HG03558 (cell line): Measurements from ENCODE around the gene LY6G6D.

Experiments
- ATAC-seq: cut with Tn5 transposase; IDR thresholded peaks from one replicate; pipeline ENCODE4 v1.9.1; 2021; ENCODE audit warnings: moderate number of reproducible peaks; ENCODE audit not compliant: unreplicated experiment; ENCODE audit errors: extremely low read depth

Gene LY6G6D

GRCh38 chr6:31717499-31718222 is 2.5 kb downstream of the LY6G6D start:
- ATAC-seq, result no peak

DNA sequence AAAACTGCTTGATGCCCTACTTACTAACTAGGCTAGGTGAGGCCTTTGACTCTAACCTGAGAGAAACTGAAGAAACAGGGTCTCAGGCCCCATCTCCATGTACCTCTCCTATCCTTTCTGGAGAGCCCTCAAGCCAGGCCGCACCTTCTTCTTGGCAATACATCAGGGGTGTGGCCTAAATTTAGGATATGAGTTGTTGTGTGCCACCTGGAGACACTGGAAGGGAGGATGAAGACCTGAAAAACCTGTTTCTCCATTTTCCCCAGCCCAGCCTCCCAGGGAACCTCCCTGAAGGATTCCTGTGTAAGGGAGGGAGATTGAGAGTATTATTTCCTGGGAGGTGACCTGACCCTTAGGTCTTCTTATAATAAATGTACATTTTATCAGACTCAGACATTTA is 3.1 kb downstream of the LY6G6D start:
- no peak for ATAC-seq

DNA sequence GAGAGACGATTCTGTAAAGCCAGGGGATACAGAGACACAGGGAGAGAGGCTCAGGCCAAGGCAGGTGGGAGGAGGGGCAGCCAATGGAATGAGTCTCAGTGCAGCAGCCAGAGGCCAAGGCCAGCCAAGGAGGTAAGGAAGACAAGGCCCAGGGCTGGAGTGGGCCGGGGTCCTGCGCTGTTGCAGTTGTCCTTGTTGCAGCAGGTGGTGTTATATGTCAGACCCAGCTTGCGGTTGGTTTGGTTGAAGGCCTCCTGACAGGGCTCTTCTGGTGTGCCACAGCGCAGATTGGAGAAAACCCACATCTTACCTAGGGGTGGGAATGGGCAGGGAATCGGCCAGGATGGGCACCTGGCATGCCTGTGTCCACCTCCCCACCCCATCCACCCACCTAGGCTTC is 3.9 kb downstream of the LY6G6D start:
- no peak for ATAC-seq

- ATAC-seq, result no peak
These were observed 5.1 kb downstream of the LY6G6D start for GRCh38 chr6:31720196-31720770.

DNA sequence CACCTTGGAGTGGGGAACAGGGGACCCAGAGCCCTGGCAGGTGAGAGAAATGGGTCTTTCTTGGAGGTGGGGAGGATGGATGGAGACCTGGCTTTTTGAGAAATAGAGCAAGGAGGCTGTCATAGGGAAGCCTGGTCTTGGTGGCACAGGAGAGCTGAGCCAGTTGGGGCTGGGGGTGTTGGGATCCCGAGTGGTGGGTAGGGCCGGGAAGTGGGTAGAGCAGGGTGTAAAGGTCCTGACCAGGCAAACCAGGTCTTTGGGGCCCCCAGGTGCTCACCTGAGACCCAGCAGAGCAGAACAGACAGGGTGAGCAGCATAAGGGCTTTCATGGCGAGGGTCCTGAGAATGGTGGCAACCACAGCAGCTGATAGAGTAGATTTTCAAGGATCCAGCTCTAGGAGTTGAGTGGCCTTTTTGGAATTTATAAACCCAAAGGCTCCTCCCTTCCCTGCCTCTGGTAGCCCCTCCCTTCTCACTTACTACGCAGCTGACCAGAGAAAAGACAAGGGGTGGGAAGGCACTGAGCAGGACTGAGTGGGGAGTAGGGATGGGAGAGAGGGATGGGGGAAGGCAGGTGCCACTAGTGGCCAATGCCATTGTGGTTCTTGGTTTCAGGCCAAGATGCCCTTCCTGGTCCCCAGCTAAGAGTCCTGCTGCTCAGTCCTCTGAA is 6.3 kb downstream of the LY6G6D start, which contains the start of gene LY6G6C:
LY6G6C (minus strand) TSS at position 396 of the 670 bp plus-strand sequence; CDS start at position 329, 67 bp downstream.
- ATAC-seq, result no peak

GRCh38 chr6:31722173-31722572 is 7.0 kb downstream of the LY6G6D start:
- no peak for ATAC-seq

DNA sequence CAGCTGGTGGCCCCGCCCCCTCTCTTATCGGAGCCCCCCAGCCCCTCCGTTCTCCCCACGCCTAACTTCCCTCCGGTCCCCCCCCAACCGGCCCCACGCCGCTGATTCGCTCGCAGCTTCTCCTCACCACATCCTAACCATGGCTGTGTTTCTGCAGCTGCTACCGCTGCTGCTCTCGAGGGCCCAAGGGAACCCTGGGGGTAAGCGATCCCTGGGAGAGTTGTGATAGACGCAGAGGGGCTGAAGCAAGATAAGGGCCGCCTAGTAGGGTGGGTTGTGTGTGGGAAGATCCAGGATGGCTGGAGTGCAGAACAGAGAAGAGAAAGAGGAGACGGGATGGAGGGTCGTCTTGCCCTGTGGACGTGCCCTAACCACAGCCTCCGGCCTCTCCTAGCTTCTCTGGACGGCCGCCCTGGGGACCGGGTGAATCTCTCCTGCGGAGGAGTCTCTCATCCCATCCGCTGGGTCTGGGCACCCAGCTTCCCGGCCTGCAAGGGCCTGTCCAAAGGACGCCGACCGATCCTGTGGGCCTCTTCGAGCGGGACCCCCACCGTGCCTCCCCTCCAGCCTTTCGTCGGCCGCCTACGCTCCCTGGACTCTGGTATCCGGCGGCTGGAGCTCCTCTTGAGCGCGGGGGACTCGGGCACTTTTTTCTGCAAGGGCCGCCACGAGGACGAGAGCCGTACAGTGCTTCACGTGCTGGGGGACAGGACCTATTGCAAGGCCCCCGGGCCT is 8.3 kb downstream of the LY6G6D start, which contains the start of gene MPIG6B:
MPIG6B (plus strand) TSS at position 129 of the 735 bp plus-strand sequence; CDS start at position 140, 11 bp downstream.
- ATAC-seq, result no peak

DNA sequence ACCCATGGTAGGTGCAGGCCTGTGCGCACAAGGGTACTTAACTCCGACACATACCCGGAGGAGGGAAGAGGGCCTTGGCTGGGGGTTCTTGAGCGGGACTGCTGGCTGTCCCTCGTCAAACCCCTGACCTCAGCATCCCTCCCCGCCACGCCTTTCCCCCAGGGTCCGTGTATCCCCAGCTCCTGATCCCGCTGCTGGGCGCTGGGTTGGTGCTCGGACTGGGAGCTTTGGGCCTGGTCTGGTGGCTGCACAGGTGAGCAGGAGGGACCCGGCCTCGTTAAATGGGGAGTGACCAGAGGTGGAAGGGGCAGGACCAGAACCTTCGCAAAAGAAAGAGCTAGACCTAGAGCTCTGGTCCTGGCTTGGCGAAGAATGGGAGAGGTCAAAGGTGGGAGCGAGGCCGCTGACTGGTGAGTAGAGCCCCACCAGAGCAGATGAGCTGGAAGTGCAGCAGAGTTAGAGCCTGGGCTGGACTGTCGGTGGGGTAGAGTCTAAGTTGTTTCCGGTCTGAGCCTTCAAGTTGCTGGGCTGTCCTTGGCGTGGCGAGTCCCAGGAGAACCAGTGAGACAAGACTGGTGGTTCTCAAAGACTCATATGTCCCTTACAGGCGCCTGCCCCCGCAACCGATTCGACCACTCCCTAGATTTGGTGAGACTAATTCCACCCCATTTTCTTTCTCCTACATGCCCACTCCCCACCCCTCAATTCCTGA is 9.0 kb downstream of the LY6G6D start:
- ATAC-seq, result no peak

GRCh38 chr6:31725502-31726350 is 10.6 kb downstream of the LY6G6D start:
- no peak for ATAC-seq

GRCh38 chr6:31727034-31727716 is 12.0 kb downstream of the LY6G6D start:
- ATAC-seq, result no peak

GRCh38 chr6:31727717-31728671 is 12.8 kb downstream of the LY6G6D start:
- ATAC-seq, result no peak

GRCh38 chr6:31728767-31729514 is 13.8 kb downstream of the LY6G6D start, which contains the start of gene DDAH2:
Gene DDAH2 (minus strand): TSS chr6:31729299. CDS start chr6:31729161, 138 bp downstream.
- ATAC-seq, result no peak

GRCh38 chr6:31729515-31729978 is 14.4 kb downstream of the LY6G6D start:
- no peak for ATAC-seq

GRCh38 chr6:31729979-31730630 is 15.0 kb downstream of the LY6G6D start:
- ATAC-seq, result no peak

DNA sequence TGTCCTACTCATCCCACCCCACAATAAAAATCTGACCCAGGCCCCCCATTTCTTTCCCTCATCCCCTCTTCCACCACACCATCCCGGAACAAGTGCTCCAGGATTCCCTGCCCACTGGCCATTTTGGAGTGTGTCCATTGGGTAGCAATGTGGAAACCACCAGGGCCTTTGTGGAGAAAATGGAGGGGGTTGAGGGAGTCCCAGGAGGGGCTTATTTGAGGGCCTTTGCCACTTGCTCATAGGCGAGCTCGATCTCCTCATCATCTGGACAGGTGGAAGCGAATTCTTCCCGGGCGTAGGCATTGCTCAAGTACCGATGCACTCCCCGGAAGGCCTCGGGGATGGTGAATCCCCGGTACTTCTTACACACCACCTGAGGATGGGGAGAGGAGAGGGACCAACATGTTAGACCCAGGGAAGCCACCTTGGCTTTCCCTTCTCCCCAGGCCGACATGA is 15.5 kb downstream of the LY6G6D start:
- ATAC-seq, result no peak

DNA sequence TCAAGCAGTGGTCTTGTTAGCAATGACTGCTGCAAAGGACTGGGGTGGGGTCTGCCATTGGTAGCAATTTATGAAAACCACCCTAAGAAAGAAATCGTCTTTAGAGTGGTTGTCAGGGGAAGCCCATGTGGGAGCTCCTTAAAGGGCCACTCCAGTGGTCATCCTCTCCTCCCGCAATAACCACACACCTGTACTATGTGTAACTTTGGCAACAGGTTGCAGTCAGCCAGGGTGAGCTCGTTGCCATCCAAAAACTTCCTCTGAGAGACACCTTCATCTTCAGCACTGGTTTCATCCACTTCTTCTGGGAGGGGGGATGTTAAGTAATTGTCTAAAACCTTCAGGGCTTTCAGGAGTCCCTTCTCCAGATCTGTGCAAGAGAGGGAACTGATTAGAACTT is 16.9 kb downstream of the LY6G6D start:
- no peak for ATAC-seq
